ENCODE measurements around the gene DNMT3L.
"Not testable (repeated sequence)": the region's sequence is repeated elsewhere in the genome, so short reads cannot be mapped to it uniquely, and the experiment has no call there.

The DNMT3L gene

DNA sequence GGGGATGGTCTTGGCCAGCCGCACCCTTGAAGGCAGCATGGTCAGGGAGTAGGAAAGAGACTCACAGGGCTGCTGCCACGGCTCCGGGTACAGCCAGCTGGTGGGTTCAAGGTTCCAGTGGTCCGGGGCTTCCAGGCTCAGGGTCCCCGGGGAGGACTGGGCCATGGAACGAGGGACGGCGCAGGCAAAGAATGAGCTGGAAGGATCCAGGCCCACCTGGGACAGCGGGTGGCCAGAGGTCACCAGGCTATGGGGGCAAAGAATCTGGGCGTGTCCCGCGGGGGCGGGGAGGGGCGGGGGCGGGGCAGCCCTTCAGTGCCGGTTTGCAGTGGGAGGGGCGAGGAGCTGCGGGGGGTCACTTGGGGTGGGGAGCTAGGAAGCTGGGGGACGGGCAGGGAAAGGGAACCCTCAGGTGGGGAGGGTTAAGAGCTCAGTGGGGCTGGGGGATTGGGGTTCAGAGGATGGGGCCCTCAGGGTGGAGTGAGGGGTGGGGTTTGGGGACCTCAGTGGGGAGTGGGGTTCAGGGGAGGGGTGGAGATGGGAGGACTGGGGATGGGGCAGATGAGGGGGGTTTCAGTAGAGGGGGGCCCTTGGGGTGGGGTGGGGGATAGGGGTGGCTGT is at the start of gene DNMT3L:
TSS of gene DNMT3L (minus strand) at position 223 of the 621 bp plus-strand sequence. CDS start 638 bp downstream, outside the sequence.
- DNase-seq, result no peak

DNA sequence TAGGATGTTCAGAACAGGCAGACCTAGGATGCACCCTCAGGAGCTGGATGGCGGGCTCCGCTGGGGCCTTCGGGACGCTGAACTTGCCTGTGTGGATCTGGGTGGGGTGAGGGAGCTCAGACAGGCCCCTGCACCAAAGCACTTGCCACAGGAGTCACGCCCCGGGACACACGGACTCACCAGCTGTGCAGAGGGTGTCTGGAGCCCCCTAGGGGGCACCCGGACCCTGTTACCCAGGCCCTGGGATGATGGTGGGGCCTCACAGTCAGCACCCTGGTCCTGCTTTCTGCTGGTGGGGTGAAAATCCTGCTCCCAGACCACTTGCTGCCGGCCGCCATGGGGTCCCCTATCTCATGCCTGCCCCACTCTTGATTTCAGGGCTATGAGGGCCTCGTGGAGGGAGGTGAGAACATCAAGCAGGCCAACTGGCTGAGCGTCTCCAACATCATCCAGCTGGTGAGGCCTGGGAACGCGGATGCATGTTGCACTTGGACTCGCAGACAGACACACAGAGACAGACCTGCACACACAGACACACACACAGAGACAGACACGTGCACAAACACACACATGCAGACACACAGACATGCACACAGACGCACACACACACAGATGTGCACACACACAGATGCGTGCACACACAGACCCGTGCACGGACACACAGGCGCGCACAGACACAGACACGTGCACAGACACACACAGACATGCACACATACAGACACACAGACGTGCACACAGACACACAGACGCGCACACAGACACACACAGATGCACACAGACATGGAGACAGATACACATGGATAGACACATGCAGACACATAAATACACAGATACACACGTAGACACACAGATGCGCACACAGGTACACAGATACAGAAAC is 49.2 kb upstream of the DNMT3L start:
- no peak for DNase-seq

DNA sequence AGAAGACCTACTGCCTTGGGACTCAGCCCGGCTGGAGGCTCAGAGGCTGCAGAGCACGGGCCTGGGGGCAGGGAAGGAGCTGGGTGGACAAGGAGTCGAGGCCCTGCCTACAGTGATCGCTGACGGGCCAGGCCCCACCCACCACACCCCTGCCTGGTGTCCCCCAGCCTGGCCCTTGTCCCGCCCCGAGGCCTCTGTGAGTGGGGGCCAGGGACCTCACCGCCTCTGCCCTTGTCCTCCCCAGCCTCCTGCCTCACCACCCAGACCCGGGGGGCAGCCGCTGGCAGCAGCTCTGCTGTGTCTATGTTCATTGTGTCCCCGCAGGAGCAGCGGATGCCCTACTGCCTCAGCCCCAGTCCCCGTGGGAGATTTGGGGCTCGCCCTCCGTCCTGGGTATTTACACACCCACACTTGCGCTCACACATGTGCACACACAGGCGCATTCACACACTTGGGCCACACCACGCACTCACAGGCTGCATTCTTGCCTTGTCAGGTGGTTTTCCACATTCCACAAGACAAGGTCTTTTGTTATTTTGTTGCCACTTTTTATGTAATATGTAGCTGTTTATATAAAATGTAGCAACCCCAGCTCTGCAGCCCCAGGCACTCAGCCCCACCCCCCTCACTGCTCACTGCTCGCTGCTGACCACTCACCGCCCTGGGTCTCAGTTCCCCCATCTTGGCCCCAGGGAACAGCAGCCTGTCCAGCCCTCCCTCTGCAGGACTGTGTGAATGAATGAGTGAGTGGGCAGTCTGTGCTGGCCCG is 45.4 kb upstream of the DNMT3L start:
- DNase-seq, result no peak

DNA sequence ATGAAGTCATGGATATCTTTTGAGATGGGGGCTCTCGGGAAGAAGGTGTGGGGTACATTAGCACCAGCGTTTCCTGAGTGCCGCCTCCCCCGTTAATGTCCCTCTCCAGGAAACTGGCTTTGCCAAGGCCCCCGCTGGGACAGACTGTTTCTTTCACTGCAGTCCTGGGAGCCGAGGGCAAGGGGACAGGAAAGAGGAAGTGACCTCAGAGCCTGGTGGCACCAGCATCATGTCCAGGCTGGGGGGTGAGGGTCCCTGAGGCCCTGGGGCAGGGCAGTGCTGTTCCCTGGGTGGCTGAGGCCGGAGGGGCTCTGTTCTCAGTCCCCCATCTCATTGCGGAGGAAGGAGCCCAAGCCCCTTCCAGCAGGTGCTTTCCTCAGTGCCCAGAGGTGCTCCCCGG is 44.0 kb upstream of the DNMT3L start:
- DNase-seq, result no peak

DNA sequence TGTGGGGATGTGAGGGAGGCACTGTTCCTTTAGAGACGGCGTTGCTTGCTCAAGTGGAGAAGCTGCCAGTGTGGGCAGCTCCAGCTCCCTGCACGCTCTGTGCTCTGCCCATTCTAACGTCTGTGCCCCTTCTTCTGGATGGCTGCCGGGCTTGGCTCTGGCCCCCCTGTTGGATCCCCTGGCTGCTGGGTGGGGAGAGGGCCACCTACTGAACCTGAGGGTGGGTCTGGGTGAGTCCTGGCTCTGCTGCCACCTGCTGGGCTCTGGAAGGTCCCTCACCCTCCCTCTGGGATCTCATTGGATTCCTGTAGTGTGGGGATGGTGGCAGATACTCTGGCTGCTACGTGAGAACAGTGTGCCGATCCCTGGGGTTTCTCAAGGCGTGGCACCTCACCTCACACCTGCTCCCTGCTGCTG is 43.2 kb upstream of the DNMT3L start:
- peak; percentile 29 to 54 for DNase-seq

DNA sequence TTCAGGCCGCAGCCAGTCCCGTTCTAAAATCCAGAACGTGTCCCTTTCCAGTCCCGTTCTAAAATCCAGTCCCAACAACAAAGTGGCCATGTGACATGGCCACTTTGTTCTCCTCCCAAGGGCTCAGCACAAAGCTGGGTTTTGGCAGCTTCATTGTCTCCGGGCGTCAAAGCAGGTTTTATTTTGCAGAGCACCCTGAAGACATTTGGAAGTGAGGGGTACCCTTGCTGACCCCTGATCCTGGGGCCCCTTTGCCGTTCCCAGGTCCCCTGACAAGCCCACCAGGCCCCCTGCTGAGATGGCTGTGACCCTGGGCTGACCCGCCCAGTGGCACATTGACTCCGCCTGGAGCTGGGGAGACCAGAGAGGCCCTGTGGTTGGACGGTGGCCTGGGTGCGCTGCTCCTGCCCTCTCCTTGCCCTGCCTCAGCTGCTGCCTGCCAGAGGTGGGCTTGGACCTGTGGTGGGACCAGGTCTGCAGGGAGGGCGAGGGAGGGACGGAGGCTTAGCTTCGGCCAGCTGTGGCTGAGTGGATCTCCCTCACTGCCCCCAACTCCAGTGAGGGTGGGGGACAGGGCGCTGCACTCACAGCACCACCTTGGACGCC is 42.4 kb upstream of the DNMT3L start:
- DNase-seq, result no peak

DNA sequence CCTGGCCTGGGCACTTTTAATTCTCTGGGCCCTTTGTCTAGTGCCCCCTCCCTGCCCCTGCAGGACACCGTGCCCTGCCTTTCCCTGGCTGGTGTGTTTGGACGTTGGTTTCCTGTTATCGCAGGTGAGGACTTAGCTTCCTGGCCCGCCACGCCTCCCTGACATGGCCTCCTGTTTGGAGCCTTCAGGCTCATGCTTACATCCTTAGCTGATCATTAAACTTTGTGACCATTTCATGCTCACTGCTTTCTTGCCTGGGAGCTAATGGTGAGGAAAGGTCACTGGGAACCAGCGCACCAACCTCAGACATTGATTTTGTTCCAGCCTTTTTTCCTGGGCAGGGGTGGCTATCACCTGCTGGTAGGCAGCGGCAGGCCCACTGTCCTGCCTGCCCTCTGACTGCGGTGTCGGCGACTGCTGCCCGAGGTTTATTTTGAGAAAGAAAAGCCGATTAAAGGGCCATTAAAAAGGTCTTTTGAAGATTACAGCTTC is 41.8 kb upstream of the DNMT3L start:
- DNase-seq, result no peak

DNA sequence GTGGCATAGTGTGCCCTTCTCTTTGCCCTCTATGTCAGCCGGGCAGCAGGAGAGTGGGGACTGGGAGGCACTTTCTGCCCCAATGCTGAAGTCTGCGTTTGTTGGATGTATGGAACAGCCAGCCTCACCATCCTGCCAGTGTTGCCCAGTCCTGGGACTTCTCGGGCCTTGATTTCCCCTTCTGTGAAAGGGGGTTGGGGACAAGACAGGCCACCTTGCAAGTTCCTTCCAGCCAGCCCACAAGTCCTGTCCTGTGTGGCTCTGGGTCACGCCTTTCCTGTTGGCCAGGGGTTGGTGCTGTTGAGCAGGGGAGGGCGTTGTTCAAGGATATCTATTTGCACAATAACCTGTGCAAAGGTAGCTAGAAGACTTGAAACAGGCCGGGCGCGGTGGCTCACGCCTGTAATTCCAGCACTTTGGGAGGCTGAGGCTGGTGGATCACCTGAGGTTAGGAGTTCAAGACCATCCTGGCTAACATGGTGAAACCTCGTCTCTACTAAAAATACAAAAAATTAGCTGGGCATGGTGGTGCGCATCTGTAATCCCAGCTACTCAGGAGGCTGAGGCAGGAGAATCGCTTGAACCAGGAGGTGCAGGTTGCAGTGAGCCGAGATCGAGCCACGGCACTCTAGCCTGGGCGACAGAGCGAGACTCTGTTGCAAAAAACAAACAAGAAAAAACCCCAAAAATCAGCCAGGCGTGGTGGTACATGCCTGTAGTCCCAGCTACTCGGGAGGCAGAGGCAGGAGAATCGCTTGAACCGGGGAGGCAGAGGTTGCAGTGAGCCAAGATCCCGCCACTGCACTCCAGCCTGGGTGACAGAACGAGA is 41.1 kb upstream of the DNMT3L start:
- not testable (repeated sequence) for DNase-seq

DNA sequence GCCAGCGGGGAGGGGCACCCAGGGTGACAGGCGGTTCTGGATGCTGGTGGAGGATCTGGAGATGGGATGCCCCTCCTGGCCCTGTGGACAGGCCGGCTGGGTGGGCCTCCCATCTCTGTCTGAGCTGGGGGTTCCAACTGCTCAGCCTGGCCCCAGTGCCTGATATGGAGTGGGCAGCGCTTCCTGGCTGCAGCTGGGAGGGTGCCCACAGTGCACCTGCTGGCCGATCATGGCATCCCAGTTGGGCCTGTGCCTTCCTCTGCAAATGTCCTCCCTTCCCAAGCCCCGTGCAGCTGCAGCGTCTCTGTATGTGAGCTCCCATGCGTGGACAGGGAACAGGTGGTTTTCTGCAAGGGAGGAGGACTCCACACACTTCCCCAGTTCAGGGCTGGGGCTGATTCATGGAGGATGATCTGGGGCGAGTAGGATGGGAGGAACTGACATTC is 40.3 kb upstream of the DNMT3L start:
- DNase-seq, result no peak

DNA sequence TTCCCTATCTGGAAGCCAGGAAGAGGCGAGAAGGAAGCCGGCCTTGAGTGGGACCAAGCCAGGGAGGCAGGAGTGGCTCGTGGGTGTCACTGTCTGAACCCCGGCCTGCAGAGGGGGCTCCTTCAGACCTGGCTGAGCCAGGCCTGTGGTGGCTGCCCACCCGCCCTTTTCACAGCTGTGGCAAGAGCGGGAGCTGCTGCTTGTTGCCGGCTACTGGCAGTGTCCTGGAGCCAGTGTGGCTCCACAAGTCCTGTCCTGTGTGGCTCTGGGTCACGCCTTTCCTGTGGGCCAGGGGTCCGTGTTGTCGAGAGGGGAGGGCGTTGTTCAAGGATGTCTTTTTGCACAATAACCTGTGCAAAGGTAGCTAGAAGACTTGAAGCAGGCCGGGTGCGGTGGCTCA is 39.4 kb upstream of the DNMT3L start:
- no peak for DNase-seq

DNA sequence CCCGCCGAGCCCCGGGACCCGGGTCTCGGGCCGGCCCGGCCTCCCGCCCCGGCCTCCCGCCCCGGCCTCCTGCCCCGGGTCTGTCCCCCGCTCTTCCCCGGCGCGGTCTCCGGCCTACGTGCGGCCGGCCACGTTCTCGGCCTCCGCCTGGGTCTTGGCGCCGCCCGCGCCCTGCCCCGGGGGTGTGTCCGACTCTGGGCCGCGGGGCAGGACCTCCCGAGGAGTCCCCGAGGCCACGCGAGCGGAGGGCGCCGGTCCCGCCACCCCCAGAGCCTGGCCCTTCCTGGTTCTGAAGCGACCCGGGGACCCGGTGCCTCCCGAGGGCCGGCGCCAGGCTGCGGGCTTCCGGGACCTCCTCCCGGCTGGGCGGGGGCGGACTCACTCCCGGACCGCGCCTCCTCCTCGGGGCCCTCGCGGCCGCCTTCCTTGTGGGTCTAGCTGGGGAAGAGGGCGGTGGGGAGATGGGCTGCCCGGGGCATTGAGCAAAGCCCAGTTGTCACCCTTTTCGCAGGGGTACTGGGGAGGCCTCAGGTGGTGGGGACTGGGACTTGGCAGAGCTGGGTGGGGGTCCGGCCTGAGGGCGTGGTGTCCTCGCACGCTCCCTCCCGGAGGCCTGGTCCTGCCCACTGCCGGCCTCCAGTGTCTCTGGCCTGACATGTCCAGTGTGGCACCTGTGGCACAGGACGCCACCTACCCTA is 38.7 kb upstream of the DNMT3L start:
- peak; percentile 59 to 64 for DNase-seq

DNA sequence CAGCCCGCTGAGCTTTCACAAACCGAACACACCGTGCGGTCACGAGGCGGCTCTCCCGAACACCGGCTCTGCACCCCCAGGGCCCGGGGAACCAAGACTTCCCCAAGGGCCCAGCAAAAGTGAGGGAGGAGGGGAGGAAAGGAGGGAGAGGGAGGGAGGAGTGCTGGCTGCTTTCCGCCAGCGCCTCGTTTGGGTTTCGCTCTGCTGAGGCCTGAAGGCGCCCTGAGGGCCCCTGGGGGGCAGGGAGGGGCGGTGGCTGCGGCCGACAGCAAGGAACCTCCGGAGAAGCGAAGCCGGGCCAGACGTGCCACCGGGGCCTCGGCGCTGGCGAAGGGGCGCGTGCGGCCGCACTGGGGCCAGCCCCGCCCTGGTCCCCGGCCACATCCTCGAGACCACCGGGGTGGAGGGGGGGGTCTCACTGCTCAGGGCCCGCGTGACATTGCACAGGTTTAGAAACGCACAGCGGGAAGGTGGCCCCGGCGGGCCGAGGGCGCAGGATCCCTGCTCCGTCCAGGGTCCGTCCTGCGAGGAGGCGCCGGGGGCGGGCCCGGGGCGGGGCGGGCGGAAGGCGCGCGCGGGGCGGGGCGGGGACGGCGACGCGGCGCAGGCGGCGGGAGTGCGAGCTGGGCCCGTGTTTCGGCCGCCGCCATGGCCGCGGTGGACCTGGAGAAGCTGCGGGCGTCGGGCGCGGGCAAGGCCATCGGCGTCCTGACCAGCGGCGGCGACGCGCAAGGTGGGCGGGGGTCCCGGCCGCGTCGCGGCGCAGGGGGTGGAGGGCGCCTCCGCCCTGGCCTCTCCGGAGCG is 38.0 kb upstream of the DNMT3L start, which contains the start of gene PFKL:
TSS of gene PFKL (plus strand) at position 596 of the 804 bp plus-strand sequence. CDS start at position 649, 53 bp downstream.
- peak; percentile 53 to 69 for DNase-seq

DNA sequence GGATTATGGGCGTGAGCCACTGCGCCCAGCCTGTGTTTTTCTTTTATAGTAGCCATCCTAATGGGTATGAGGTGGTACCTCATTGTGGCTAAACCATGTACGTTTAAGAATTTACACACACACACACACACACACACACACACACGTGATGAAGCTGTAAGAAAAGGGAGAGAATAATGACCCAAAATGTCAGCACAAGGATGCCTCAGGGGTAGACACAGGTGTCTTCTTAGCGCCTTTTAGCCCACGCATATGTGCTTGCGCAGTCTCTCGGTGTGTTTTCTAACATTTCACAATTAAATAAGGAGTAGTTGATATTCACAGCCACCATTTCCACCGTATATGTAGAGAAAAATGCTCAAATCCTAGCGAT is 37.4 kb upstream of the DNMT3L start:
- peak in 1 of 2 donors; percentile 18 for DNase-seq

DNA sequence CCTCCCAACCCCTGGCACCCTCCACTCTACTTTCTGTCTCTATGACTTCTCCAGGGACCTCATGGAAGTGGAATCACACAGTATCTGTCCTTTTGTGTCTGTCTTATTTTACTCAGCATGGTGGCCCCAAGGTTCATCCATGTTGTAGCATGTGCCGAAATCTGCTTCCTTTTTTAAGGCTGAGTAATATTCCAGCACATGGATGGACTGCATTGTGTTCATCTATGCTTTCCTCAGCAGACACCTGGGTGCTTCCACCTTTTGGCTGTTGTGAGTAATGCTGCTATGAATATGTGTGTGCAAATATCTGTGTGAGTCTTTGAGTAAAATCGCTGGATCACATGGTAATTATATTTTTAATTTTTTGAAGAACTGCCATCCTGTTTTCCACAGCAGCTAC is 36.6 kb upstream of the DNMT3L start:
- DNase-seq, result peak in 1 of 2 donors; percentile 22

DNA sequence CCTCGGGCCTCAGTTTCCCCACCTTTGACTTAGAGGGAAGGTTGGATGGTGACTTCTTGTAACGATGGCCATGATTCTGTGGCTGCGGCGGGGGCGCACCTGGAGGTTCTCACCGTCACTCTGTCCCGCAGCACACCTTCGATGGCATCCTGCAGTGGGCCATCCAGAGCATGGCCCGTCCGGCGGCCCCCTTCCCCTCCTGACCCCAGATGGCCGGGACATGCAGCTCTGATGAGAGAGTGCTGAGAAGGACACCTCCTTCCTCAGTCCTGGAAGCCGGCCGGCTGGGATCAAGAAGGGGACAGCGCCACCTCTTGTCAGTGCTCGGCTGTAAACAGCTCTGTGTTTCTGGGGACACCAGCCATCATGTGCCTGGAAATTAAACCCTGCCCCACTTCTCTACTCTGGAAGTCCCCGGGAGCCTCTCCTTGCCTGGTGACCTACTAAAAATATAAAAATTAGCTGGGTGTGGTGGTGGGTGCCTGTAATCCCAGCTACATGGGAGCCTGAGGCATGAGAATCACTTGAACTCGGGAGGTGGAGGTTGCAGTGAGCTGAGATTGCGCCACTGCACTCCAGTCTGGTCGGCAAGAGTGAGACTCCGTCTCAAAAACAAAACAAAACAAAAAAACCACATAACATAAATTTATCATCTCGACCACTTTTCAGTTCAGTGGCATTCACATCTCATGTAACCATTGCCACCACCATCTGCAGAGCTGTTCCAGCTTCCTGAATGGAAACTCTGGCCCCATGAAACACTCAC is 36.0 kb upstream of the DNMT3L start:
- peak; percentile 80 to 82 for DNase-seq

DNA sequence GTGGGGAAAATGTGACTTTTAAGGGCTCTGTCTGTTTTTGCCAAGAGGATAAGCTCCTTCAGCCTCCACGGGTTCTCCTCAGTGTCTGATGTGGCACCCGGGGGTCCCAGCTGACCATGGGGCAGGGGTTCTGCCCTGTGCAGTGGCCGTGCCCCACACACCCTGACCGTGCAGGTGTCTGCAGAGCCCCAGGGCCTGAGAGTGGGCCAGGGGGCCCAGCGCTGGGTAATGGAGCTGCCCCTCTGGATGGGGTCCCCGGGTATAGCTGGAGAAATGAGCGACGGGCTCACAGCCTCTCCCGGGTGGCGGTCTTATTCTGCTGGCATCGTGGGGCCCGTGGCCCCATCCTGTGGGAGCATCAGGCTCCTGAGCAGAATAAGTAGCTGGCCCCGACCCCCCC is 35.2 kb upstream of the DNMT3L start:
- no peak for DNase-seq

DNA sequence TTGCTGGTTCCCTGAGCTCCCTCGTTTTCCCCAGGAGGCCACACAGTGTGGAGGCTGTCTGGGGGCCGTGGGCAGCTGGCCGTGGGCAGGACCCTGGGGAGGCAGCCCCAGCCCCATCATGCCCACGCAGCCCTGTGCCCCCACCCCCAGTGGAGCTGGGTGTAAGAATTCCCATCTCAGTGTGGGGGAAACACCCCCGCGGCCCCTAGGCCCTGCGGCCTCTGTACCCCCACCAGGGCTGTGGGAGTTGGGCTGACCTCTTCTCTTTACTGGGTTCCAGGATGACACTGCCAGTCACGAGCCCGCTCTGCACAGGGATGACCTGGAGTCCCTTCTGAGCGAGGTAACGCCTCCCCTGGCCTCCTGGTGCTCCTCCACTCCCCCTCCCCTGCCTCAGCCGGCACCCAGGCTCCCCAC is 34.4 kb upstream of the DNMT3L start:
- no peak for DNase-seq

DNA sequence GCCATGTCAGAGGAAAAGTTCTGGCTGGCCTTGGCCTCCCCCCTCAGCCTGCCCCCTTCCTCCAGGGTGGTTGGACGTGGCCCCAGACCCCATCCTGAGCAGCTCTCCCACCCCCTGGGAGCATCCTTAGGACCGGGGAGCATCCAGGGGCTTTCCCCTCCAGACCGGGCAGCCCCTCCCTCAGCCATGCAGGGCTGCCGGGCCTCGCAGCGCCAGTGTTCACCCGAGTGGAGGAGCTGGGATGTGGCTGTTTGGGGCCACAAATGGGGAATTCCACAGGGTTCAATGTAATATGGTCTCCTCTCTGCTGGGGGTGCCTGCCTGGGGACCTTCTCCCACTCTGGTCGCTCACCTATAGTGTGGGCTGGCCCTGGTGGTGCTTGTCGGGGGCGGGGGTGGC is 33.9 kb upstream of the DNMT3L start:
- no peak for DNase-seq

DNA sequence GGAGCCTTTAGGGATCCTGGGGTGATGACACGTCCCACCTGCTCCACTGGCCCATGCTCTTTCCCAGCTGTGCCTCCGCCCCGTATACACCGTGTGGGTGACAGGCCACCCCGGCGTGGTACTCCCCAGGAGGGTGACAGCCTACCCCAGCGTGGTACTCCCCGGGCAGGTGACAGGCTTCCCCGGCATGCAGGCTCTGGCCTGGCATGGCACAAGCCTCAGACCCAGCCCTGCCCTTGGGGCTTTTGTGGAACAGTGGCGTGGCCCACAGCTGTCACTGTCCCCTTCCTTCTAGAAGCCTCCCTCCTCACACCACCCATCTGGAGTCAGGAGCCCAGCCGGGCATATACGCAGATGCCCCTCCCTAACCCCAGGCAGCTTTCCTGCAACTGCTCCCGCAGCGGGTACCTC is 33.5 kb upstream of the DNMT3L start:
- DNase-seq, result no peak

Data from CD4-positive, alpha-beta T cell treated with Interleukin-1 beta for 1 hour (primary cell).